A673 (cell line): ENCODE data around the gene PSMB5. TPM values are rescaled to one million over a fixed set of nuclear protein-coding genes. Genes with fewer than 3 reads are reported as not detected.

Experiments used
- BruUV-seq: library from RNA; stranded (reverse); fragments of 400-500 nt; replicated peaks from 2 replicates; lab custom pipeline; 2021; lab: Mats Ljungman, UMichigan
- CTCF ChIA-PET: fragments of 300-600 bp; sonication (Branson Sonifier 250); formaldehyde crosslinking; loops from one replicate; lab custom pipeline; 2022; ENCODE audit warnings: antibody characterized with exemption; lab: Charles Lee
- POLR2A ChIA-PET: fragments of 300-600 bp; sonication (Branson Sonifier 250); formaldehyde crosslinking; loops from one replicate; lab custom pipeline; 2022; ENCODE audit warnings: antibody characterized with exemption; ENCODE audit not compliant: low non-redundant PET; lab: Charles Lee
- DNase-seq: peaks from one replicate; pipeline ENCODE4 v3.0.0-alpha.2; 2015; ENCODE audit warnings: low spot score
- H3K27ac ChIP-seq: fragments of 200-600 bp; sonication (generic); 2 replicates; pipeline ENCODE4 v1.5.1; 2016; ENCODE audit warnings: mixed run types, low read depth, mild to moderate bottlenecking, mixed read lengths, antibody characterized with exemption, low read length; ENCODE audit not compliant: poor library complexity, severe bottlenecking
- H3K27me3 ChIP-seq: fragments of 200-600 bp; sonication (generic); replicated peaks from 2 replicates; pipeline ENCODE4 v1.6.1; 2017; ENCODE audit warnings: mixed run types, low read depth, mild to moderate bottlenecking, mixed read lengths, antibody characterized with exemption, low read length; ENCODE audit not compliant: insufficient read depth, poor library complexity
- H3K36me3 ChIP-seq: fragments of 200-600 bp; sonication (generic); 2 replicates; pipeline ENCODE4 v1.6.1; 2016; ENCODE audit warnings: mixed run types, mild to moderate bottlenecking, mixed read lengths, antibody characterized with exemption, low read length; ENCODE audit not compliant: insufficient read depth, poor library complexity, severe bottlenecking
- H3K4me1 ChIP-seq: fragments of 200-600 bp; sonication (generic); 2 replicates; pipeline ENCODE4 v1.6.1; 2017; ENCODE audit warnings: mixed run types, mild to moderate bottlenecking, mixed read lengths, antibody characterized with exemption, low read length; ENCODE audit not compliant: insufficient read depth, poor library complexity, severe bottlenecking
- H3K4me3 ChIP-seq: fragments of 200-600 bp; sonication (generic); 2 replicates; pipeline ENCODE4 v1.5.1; 2016; ENCODE audit warnings: low read depth, mixed run types, mild to moderate bottlenecking, mixed read lengths, low read length; ENCODE audit not compliant: poor library complexity, severe bottlenecking
- H3K9me3 ChIP-seq: fragments of 200-600 bp; sonication (generic); 2 replicates; pipeline ENCODE4 v1.6.1; 2016; ENCODE audit warnings: mixed run types, low read depth, mild to moderate bottlenecking, mixed read lengths, antibody characterized with exemption, low read length; ENCODE audit not compliant: poor library complexity, severe bottlenecking
- EZH2 ChIP-seq: fragments of 200-600 bp; sonication (generic); IDR thresholded peaks from 2 replicates; pipeline ENCODE4 v1.6.1; 2017; ENCODE audit warnings: borderline replicate concordance, low read depth, mild to moderate bottlenecking, mixed read lengths, antibody characterized with exemption, low read length; ENCODE audit not compliant: poor library complexity, severe bottlenecking
- intact Hi-C: fragments of 100-400 bp; cut with micrococcal nuclease; formaldehyde crosslinking; loops from one replicate; pipeline ENCODE4 v1.10.0; 2022; ENCODE audit not compliant: unreplicated experiment
- total RNA-seq: library from RNA; stranded (reverse); gene quantifications from 2 replicates; pipeline ENCODE4 v1.2.3, GENCODE V29; 2021
- TF ChIP-seq, protein P1 (sequence below): fragments of 300-800, 200-600 bp; sonication (generic); conservative IDR thresholded peaks from 2 replicates; pipeline ENCODE4 v1.5.1; 2017; ENCODE audit warnings: low read depth, mild to moderate bottlenecking, antibody characterized with exemption, low read length, moderate library complexity, mixed read lengths

PSMB5 gene
- total RNA-seq, 1 experiment from 2014 or later = 500 TPM

DNA sequence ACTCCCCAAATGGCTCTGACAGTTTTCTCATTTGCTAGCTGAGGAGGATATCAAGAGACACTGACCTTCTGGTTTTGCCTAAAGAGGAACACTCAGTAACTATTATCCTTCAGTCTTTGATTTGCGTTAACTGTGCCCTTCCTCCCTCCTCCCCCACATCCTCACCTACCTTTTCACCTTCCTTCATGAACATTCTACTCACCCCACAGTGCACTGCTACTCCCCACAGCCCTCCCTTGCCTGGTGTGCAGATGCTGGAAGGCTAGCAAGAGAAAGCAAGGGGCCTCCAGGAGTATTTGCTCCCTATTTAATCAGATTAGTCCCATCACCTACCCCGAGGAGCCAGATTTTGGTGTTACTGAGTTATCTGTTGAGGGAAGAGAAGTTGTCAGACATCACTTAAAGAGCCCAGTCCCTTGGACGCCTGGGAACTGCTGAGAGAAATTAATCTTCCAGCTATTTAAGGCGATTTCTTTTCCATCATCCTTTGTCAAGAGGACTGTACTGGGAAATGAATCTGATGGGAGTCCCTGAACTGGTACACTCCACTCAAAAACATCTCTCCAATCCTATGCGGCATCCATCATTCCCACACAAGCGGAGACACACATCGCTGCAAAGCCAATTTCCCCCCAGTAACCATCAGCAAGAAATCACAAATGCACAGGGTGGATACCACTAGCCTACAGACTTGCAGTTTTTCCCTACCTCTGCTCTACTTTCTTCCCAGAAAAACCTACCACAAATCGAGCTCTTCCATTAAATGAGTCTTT, 11.5 kb downstream of the PSMB5 start:
- Histone ChIP-seq H3K27me3 (no peaks in the 10 kb centered on the region), H3K4me3 (no peak overlapping the region), H3K9me3 (no peaks in the 10 kb centered on the region), H3K36me3 (peaks cover 17% of the 10 kb centered on the region), H3K4me1 (peaks cover 69% of the 10 kb centered on the region), H3K27ac (peak overlapping the region; percentile 95)
- TF ChIP-seq, protein P1, sequence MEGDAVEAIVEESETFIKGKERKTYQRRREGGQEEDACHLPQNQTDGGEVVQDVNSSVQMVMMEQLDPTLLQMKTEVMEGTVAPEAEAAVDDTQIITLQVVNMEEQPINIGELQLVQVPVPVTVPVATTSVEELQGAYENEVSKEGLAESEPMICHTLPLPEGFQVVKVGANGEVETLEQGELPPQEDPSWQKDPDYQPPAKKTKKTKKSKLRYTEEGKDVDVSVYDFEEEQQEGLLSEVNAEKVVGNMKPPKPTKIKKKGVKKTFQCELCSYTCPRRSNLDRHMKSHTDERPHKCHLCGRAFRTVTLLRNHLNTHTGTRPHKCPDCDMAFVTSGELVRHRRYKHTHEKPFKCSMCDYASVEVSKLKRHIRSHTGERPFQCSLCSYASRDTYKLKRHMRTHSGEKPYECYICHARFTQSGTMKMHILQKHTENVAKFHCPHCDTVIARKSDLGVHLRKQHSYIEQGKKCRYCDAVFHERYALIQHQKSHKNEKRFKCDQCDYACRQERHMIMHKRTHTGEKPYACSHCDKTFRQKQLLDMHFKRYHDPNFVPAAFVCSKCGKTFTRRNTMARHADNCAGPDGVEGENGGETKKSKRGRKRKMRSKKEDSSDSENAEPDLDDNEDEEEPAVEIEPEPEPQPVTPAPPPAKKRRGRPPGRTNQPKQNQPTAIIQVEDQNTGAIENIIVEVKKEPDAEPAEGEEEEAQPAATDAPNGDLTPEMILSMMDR = no peak
- no peak for TF ChIP-seq EZH2
- no peak for DNase-seq
- BruUV-seq = no TSS peak
- ChIA-PET POLR2A (interaction anchor here (0.7 kb wide), 2 partner anchors 67 to 1149 kb away, joined by 3 to 4 read pairs; partner anchors contain the start of gene HAUS4), CTCF (no interaction called here)
- intact Hi-C loops = no loop called here

DNA sequence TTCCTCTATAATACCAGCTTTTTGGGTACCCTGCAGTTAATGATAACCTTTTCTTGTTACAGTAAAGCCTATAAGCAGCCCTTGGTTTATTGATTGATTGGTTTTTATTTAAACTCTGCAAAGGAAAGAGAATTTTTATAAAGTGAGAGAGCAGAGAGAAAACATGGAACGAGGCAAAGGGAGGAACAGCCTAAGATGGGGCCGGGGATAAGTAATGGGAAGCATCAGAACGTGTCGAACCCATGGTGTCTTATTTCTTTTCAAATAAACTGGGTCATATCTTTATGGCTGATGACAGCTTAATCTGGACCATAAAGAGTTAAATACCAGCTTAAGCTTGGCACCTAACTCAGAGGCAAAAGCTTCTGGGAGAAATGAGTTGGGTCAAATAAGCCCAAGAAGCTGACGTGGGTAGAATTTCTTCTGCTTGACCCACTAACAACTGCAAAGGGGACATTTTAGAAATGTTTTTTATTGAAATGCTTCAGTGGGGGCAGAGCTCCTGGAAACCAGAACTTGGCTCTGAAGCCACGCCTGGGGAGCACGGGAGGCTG, 12.7 kb downstream of the PSMB5 start:
- H3K27ac ChIP-seq = peak overlapping the region; percentile 95
- ChIA-PET POLR2A (no interaction called here), CTCF (no interaction called here)
- no peaks in the 10 kb centered on the region for H3K9me3 ChIP-seq
- peaks cover 61% of the 10 kb centered on the region for H3K4me1 ChIP-seq
- no peak for TF ChIP-seq EZH2
- TF ChIP-seq, protein P1 = no peak
- no peaks in the 10 kb centered on the region for H3K27me3 ChIP-seq
- H3K36me3 ChIP-seq = peaks cover 9% of the 10 kb centered on the region
- no peak overlapping the region for H3K4me3 ChIP-seq
- DNase-seq = no peak
- intact Hi-C loops = no loop called here
- no TSS peak for BruUV-seq

DNA sequence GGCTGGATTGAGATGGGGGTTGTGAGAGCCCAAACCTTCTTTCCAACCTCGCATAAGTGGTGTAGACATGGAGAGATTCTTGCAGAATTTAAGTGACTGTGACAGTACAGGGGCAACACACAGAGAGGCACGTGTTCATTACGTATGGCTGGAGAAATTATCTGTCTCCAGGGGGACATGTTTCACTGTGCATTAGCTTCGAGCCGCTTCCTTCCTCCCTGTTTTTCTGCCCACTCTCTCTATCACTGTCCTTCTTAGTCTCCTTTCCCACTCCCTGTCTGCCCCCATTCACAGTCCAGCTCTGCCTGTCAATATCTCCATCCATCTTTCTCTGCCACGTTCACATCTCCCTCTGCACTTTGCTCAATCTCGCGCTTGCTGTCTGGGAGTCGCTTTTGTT, 13.3 kb downstream of the PSMB5 start:
- BruUV-seq = no TSS peak
- Histone ChIP-seq H3K36me3 (peaks cover 7% of the 10 kb centered on the region), H3K27ac (peak overlapping the region; percentile 95), H3K27me3 (no peaks in the 10 kb centered on the region), H3K4me3 (no peak overlapping the region), H3K9me3 (no peaks in the 10 kb centered on the region), H3K4me1 (peaks cover 60% of the 10 kb centered on the region)
- ChIA-PET POLR2A (no interaction called here), CTCF (no interaction called here)
- no peak for TF ChIP-seq EZH2
- TF ChIP-seq, protein P1 = no peak
- peak; percentile 32 for DNase-seq
- intact Hi-C loops = no loop called here
